Activated CD8-positive, alpha-beta T cell treated with anti-CD3 and anti-CD28 coated beads for 36 hours (primary cell): Measurements from ENCODE around the gene LEMD1. TPM values are rescaled to one million over a fixed set of nuclear protein-coding genes. Genes with fewer than 3 reads are reported as not detected.

Source experiments
- ATAC-seq: fragments of 200-7000 bp; cut with Tn5 transposase; one replicate; pipeline ENCODE4 v1.10.0; 2021; ENCODE audit warnings: mild to moderate bottlenecking, moderate library complexity
- CTCF ChIA-PET: fragments of 350-600 bp; sonication (Branson Sonifier 250); formaldehyde crosslinking; loops from one replicate; lab custom pipeline; 2021; ENCODE audit warnings: antibody characterized with exemption; lab: Charles Lee
- POLR2A ChIA-PET: fragments of 350-600 bp; sonication (Branson Sonifier 250); formaldehyde crosslinking; loops from one replicate; lab custom pipeline; 2021; ENCODE audit warnings: antibody characterized with exemption; lab: Charles Lee
- DNase-seq: peaks from one replicate; pipeline ENCODE4 v3.0.0-alpha.2; 2020
- H3K27ac Mint-ChIP-seq: one replicate; pipeline ENCODE4 v1.8.0; 2021; ENCODE audit warnings: mild to moderate bottlenecking, mixed read lengths
- H3K27me3 Mint-ChIP-seq: one replicate; pipeline ENCODE4 v1.8.0; 2021; ENCODE audit warnings: mixed read lengths
- H3K36me3 Mint-ChIP-seq: one replicate; pipeline ENCODE4 v1.8.0; 2021; ENCODE audit warnings: low read depth, mixed read lengths
- H3K4me1 Mint-ChIP-seq: one replicate; pipeline ENCODE4 v1.8.0; 2021; ENCODE audit warnings: low read depth, mixed read lengths
- H3K4me3 Mint-ChIP-seq: one replicate; pipeline ENCODE4 v1.8.0; 2021; ENCODE audit warnings: mild to moderate bottlenecking, moderate library complexity, mixed read lengths
- H3K9me3 Mint-ChIP-seq: one replicate; pipeline ENCODE4 v1.8.0; 2021; ENCODE audit warnings: mixed read lengths
- intact Hi-C: fragments of 100-400 bp; cut with micrococcal nuclease; formaldehyde crosslinking; loops from one replicate; pipeline ENCODE4 v1.10.0; 2022
- total RNA-seq, 2 experiments: library from RNA; stranded (reverse); gene quantifications; one replicate each; pipeline ENCODE4 v1.2.3, GENCODE V29; 2021
- TF ChIP-seq, protein P1 (sequence below): fragments of 200-600 bp; IDR thresholded peaks from one replicate; pipeline ENCODE4 v1.8.0; 2022; ENCODE audit warnings: antibody characterized with exemption, mild to moderate bottlenecking

LEMD1 gene
- total RNA-seq, 2 experiments from 2014 or later, result 0.58 to 0.81 TPM

DNA sequence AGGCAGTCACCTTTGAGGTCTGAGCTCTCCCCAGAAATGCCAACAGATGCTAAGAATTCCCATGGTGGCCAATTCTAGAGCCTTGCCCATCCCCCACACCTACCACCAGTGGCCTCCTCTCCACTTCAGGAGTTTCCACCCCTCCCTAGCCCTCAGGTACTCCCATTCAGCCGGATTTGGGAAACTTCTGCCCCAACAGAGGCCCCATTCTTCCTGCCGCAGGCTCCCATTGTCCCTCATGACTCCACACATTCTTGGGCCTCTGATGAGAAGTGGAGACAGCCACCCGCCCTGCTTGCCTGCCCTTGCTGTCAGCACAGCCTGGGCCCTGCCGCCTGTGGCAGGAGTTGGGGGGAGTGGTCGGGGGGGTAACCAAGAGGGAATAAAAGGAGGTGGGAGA lies 29.3 kb upstream of the LEMD1 start:
- H3K9me3 Mint-ChIP-seq, result no peaks in the 10 kb centered on the region
- H3K27me3 Mint-ChIP-seq, result peaks cover 33% of the 10 kb centered on the region
- CTCF ChIA-PET, result interaction anchor here (0.8 kb wide), 1 partner anchor 115 kb away, joined by 3 read pairs; no protein-coding TSS in a partner anchor
- TF ChIP-seq, protein P1, sequence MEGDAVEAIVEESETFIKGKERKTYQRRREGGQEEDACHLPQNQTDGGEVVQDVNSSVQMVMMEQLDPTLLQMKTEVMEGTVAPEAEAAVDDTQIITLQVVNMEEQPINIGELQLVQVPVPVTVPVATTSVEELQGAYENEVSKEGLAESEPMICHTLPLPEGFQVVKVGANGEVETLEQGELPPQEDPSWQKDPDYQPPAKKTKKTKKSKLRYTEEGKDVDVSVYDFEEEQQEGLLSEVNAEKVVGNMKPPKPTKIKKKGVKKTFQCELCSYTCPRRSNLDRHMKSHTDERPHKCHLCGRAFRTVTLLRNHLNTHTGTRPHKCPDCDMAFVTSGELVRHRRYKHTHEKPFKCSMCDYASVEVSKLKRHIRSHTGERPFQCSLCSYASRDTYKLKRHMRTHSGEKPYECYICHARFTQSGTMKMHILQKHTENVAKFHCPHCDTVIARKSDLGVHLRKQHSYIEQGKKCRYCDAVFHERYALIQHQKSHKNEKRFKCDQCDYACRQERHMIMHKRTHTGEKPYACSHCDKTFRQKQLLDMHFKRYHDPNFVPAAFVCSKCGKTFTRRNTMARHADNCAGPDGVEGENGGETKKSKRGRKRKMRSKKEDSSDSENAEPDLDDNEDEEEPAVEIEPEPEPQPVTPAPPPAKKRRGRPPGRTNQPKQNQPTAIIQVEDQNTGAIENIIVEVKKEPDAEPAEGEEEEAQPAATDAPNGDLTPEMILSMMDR, result no peak
- peaks cover 11% of the 10 kb centered on the region for H3K4me1 Mint-ChIP-seq
- no peaks in the 10 kb centered on the region for H3K36me3 Mint-ChIP-seq
- POLR2A ChIA-PET, result no interaction called here
- H3K4me3 Mint-ChIP-seq, result no peak overlapping the region
- no peak for DNase-seq
- H3K27ac Mint-ChIP-seq, result no peak overlapping the region
- no peak for ATAC-seq
- intact Hi-C loops, result no loop called here

DNA sequence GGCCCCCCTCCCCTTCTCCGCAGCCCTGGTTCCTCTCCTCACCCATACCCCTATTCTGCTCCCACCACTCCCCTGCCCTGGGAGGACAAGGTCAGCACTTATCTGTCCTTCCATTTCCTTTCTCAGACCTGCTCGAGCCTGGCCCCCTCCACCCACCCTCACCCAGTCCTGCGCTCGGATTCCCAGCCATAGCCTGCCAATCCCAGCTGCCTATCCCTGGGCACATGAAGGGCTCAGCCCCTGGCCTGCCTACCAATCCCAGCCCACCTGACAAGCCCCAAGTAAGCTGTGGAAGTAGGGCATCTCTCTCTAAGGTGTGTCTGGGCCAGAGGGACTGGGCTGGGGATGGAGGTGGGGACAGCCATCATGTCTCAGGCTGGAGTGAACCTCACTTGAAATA lies 28.6 kb upstream of the LEMD1 start:
- Mint-ChIP-seq H3K27me3 (peaks cover 28% of the 10 kb centered on the region), H3K36me3 (no peaks in the 10 kb centered on the region), H3K27ac (no peak overlapping the region), H3K4me1 (peaks cover 5% of the 10 kb centered on the region), H3K9me3 (no peaks in the 10 kb centered on the region), H3K4me3 (no peak overlapping the region)
- POLR2A ChIA-PET, result interaction anchor here (1.2 kb wide), 1 partner anchor 9 kb away, joined by 4 read pairs; no protein-coding TSS in a partner anchor
- intact Hi-C loops, result no loop called here
- CTCF ChIA-PET, result interaction anchor here (0.8 to 1.7 kb wide), 2 partner anchors 10 to 114 kb away, joined by 3 to 4 read pairs; no protein-coding TSS in a partner anchor
- ATAC-seq (no peak), DNase-seq (no peak)
- TF ChIP-seq, protein P1, result no peak

DNA sequence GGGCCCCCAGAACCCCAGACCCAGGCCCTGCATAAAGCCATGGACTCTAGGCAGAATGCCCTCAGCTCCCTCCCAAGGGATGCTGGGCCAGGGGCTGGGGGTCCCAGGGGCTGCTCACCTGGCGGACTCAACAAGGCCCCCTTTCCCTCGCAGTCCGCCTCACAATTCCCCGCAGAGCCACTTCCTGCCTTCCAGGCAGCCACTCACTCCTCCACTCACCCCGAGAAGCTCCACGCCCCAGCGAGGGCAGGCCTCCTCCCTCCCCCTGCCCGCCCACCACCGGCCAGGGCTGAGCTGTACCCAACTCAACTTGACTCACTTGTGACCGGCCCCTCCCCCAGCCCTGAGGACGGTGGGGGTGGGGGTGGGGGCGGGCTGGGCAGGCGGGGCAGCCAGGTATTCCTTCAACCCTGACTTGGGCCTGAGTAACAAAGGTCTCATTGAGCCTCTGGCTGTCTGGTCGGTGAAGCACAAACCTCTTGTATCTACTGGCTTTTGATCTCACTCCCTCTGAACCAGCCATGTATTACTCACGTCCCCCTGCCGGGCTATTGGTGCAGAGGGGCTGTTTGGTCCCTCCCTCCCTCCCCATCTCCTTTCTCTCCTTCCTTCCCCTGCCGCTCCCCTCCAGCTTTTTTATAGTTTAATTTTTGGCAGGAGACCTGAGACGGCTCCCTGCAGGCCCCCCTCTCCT lies 28.0 kb upstream of the LEMD1 start:
- ChIA-PET CTCF (interaction anchor here (1.1 to 1.7 kb wide), 3 partner anchors 9 to 36 kb away, joined by 3 to 6 read pairs (median 4); no protein-coding TSS in a partner anchor), POLR2A (interaction anchor here (1.2 kb wide), 1 partner anchor 9 kb away, joined by 4 read pairs; no protein-coding TSS in a partner anchor)
- DNase-seq, result peak; percentile 62
- intact Hi-C loops, result no loop called here
- H3K4me3 Mint-ChIP-seq, result peak overlapping the region; percentile 32
- H3K4me1 Mint-ChIP-seq, result peaks cover 5% of the 10 kb centered on the region
- H3K27ac Mint-ChIP-seq, result peak overlapping the region; percentile 77
- no peaks in the 10 kb centered on the region for H3K9me3 Mint-ChIP-seq
- peak; percentile 93 for ATAC-seq
- H3K36me3 Mint-ChIP-seq, result no peaks in the 10 kb centered on the region
- peaks cover 28% of the 10 kb centered on the region for H3K27me3 Mint-ChIP-seq
- TF ChIP-seq, protein P1, result no peak

DNA sequence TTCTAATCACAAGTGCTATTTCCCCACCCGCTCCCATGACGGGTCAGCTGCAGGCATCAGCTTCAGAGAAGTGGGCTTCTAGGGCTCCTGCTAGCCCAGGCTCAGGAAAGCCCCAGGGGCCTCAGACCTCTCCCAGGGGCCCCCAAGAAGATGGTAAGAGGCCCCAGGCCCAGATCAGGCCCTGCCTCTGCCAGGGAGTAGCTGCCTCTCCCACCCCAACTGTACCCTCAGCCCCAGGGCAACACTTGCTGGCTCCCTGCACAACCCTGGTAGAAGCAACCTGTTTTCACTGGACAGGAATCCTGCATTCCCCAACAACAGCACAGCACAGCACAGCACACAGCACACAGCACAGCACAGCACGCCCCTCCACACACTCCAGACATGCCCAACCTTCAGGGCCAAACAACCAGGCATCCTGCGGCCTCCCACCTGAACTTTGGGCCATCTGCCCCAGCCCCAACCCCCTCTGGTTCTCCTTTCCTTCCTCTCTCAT lies 27.4 kb upstream of the LEMD1 start:
- Mint-ChIP-seq H3K27ac (peak overlapping the region; percentile 77), H3K9me3 (no peaks in the 10 kb centered on the region), H3K4me3 (peak overlapping the region; percentile 32), H3K36me3 (no peaks in the 10 kb centered on the region), H3K27me3 (peaks cover 23% of the 10 kb centered on the region), H3K4me1 (peaks cover 5% of the 10 kb centered on the region)
- intact Hi-C loops, result no loop called here
- ChIA-PET POLR2A (interaction anchor here (1.2 kb wide), 1 partner anchor 8 kb away, joined by 4 read pairs; no protein-coding TSS in a partner anchor), CTCF (interaction anchor here (1.1 to 1.7 kb wide), 5 partner anchors 8 to 52 kb away, joined by 3 to 6 read pairs (median 4); no protein-coding TSS in a partner anchor)
- no peak for DNase-seq
- ATAC-seq, result no peak
- TF ChIP-seq, protein P1, result no peak
